ENCODE results near the gene SMYD3. TPM values are rescaled to one million over a fixed set of nuclear protein-coding genes. Genes with fewer than 3 reads are reported as not detected.

SMYD3 gene
- total RNA-seq, 4 donors from 2014 or later: 8.4 to 25.7 (median 14.4) TPM

DNA sequence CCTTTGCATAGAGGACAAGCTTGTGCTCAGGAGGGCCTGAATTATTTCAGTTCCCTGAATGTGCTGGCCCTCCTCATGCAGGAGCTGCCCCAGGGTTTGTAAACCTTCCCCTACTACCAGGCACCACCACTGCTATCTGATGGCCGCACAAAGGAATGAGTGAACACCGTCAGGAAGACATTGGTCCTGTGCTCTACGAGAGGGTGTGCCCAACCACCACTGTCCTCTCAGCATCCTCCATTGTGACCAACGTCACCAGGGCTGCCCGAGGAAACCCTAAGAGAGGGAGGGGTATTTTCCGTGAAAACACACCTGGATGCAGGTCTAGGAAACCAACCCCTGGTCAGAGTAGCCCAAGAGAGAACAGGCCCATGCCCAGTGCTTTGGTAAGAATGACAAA, 694.8 kb downstream of the SMYD3 start:
- no peak for DNase-seq (ENCODE audit: low spot score in 2 of 2)
- TF ChIP-seq, protein P1, sequence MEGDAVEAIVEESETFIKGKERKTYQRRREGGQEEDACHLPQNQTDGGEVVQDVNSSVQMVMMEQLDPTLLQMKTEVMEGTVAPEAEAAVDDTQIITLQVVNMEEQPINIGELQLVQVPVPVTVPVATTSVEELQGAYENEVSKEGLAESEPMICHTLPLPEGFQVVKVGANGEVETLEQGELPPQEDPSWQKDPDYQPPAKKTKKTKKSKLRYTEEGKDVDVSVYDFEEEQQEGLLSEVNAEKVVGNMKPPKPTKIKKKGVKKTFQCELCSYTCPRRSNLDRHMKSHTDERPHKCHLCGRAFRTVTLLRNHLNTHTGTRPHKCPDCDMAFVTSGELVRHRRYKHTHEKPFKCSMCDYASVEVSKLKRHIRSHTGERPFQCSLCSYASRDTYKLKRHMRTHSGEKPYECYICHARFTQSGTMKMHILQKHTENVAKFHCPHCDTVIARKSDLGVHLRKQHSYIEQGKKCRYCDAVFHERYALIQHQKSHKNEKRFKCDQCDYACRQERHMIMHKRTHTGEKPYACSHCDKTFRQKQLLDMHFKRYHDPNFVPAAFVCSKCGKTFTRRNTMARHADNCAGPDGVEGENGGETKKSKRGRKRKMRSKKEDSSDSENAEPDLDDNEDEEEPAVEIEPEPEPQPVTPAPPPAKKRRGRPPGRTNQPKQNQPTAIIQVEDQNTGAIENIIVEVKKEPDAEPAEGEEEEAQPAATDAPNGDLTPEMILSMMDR (IDR thresholded peaks at IDR 0.05): no peak
- no peak for TF ChIP-seq POLR2A (IDR thresholded peaks at IDR 0.05)
- 98 to 100% methylated on average over 6 of the region's 6 CpGs for WGBS, 2 donors
- no peak overlapping the region for H3K4me3 ChIP-seq (ENCODE audit: low read depth, poor library complexity, severe bottlenecking)
- intact Hi-C loops (cut with DNase I; ENCODE audit: low total_unique reads): no loop called here

DNA sequence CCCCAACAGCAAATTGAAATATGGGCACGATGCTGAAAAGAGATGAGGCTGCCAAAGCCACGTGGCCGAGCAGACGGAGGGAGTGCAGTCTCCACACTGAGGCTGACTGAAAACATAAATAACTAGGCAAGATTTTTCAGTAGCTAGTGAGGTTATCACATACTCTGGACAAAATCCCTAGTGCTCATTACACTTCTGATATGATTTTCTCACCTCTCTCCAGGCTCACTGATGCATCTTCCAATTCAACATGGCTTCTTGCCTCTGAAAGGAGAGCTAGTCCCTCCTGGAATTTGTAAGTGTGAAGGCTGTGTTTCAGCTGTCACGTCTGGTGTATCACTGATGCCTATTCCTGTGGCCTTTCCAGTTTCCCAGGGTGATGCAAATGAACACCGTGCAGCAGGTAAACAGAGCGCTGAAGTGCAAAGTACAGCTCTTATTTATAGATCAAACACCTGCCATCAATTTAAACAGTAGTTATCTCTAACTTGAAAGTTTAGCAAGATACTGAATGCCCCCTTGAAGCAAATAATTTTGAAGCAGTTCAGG, 696.2 kb downstream of the SMYD3 start:
- no peak for TF ChIP-seq POLR2A (IDR thresholded peaks at IDR 0.05)
- TF ChIP-seq, protein P1 (IDR thresholded peaks at IDR 0.05): no peak
- H3K4me3 ChIP-seq (ENCODE audit: low read depth, poor library complexity, severe bottlenecking): no peak overlapping the region
- DNase-seq (ENCODE audit: low spot score in 2 of 2): no peak
- 53 to 61% methylated on average over 7 of the region's 7 CpGs for WGBS, 2 donors
- intact Hi-C loops (cut with DNase I; ENCODE audit: low total_unique reads): no loop called here

DNA sequence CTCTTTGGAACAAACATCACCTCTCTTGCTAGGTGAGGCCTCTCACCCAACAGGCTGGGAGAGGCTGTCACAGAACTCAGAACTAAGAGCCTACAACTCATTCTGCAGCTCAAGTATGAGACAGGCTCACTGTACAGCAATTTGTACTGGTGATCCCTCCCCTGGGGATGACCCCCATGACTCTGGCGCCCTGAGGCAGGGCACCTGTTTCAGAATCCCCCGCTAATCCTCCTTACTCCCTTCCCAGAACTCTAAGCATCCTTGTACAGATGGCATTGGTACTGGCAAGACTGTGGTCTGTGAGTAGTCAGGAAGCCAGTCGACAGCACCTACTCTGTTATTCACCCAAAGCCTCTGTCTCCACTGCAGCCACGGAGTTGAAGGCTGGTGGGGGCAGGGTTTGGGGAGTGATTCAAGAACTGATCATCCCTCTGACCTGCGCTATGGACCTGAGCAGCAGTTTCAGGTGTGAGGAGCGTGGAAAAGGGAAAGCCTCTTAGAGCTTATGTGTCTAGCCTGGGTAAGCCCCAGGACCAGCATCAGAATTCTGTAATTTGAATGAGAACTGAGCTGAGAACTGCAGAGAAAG, 696.8 kb downstream of the SMYD3 start:
- H3K4me3 ChIP-seq (ENCODE audit: low read depth, poor library complexity, severe bottlenecking): no peak overlapping the region
- 81 to 83% methylated on average over 6 of the region's 6 CpGs for WGBS, 2 donors
- no peak for TF ChIP-seq POLR2A (IDR thresholded peaks at IDR 0.05)
- TF ChIP-seq, protein P1 (IDR thresholded peaks at IDR 0.05): no peak
- intact Hi-C loops (cut with DNase I; ENCODE audit: low total_unique reads): no loop called here
- DNase-seq (ENCODE audit: low spot score in 2 of 2): no peak

DNA sequence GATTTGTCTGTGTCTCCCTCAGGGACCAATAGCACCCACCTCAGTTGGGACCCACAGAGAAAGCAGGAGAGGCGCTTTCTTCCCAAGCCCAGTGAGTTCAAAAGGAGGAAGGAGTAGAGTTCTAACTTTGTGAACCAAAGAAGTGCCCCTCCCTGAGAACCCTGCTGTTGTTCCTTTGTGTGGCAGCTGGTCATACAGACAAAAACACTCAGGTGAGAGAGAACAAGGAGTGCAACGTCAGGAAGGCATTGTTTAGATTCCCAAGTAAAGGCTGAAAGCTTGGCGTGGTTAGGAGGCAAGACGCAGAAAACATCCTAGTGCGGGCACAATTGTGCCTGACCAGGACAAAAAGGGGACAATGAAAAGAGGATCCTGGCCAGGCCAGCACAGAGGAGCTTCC, 697.7 kb downstream of the SMYD3 start:
- DNase-seq (ENCODE audit: low spot score in 2 of 2): no peak
- WGBS, 2 donors: 89 to 91% methylated on average over 5 of the region's 5 CpGs
- intact Hi-C loops (cut with DNase I; ENCODE audit: low total_unique reads): no loop called here
- TF ChIP-seq, protein P1 (IDR thresholded peaks at IDR 0.05): no peak
- TF ChIP-seq POLR2A (IDR thresholded peaks at IDR 0.05): no peak
- no peak overlapping the region for H3K4me3 ChIP-seq (ENCODE audit: low read depth, poor library complexity, severe bottlenecking)

DNA sequence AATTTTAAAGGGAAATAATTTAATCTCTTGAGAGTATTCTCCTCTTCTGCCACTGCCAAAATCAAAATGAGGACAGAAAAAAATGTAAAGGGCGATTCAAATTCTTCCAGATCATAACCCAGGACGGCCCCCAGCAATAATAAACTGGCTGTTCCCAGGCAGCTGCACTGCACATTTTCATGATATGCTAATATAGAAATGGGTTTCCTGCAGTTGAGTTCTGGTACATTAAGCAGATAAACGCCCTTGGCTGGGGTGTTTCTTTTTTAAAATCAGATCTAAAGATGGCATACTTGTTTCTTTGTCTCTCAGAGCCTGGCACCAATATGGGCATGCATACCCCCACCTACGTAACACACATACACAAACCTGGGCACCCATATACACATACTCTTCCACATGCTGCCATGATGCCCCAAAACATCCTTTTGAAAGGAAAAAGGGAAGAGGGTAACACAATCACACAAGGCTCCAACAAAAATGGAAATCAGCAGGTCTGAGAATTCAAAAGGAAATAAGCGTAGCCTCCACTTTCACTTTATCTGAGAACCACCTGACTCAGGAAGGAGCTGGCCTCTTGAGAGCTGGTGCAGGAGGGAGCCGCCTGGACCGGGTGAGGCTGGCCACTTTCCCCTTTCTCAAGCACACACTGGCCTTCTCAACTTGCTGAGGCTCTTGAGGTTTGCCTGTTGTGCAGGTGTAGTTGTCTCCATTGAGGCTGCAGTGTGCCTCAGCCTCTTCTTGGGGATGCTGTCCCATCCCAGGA, 698.9 kb downstream of the SMYD3 start:
- intact Hi-C loops (cut with DNase I; ENCODE audit: low total_unique reads): no loop called here
- TF ChIP-seq, protein P1 (IDR thresholded peaks at IDR 0.05): no peak
- TF ChIP-seq POLR2A (IDR thresholded peaks at IDR 0.05): no peak
- no peak for DNase-seq (ENCODE audit: low spot score in 2 of 2)
- H3K4me3 ChIP-seq (ENCODE audit: low read depth, poor library complexity, severe bottlenecking): no peak overlapping the region
- WGBS, 2 donors: 59 to 63% methylated on average over 7 of the region's 7 CpGs
